NCI-H146 treated with DMSO at 0.1 percent for 48 hours (cell line): ENCODE measurements around the gene NKD2.
"Not testable (repeated sequence)": the region's sequence is repeated elsewhere in the genome, so short reads cannot be mapped to it uniquely, and the experiment has no call there.

Experiments used
- DNase-seq: peaks from one replicate; lab custom pipeline; 2025; ENCODE audit not compliant: unreplicated experiment; lab: John Stamatoyannopoulos, UW

The NKD2 gene

DNA sequence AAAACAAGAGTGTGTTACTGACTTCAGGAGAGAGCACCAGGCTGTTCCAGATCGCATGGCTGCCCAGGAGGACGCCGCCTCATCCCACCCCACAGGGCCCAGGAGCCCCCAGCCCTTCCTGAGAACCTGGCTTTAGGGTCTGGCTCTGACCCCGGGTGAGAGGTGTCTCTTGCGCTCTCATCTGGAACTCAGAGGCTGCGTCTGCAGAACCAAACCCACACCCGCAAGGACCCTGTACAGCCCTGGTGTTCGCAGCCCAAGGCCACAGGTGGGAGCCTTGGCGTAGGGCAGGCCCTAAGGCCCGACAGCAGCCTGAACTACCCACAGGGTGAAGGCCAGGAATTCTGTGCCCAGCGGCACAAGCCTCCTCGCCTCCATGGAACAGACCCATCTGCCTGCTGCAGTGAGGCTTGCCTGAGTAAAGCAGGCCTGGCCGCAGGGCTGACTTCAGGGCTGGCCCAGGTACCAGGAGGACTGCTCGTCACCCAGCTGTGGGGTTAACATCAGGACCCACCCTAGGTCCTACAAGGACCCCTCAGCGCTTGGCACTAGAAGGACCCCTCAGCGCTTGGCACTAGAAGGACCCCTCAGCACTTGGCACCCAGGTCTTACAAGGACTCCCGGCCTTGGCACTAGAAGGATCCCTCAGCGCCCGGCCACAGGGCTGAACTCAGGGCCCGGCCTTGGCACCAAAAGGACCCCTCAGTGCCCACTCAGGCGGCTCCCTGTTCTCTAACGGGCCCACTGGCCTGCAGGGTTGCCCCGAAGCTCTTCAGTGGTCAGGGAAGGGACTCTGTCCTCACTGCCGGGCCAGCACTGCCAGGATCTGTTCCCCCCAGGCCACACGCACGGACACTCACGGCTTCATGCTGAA, 48.2 kb downstream of the NKD2 start:
- DNase-seq, result no peak

DNA sequence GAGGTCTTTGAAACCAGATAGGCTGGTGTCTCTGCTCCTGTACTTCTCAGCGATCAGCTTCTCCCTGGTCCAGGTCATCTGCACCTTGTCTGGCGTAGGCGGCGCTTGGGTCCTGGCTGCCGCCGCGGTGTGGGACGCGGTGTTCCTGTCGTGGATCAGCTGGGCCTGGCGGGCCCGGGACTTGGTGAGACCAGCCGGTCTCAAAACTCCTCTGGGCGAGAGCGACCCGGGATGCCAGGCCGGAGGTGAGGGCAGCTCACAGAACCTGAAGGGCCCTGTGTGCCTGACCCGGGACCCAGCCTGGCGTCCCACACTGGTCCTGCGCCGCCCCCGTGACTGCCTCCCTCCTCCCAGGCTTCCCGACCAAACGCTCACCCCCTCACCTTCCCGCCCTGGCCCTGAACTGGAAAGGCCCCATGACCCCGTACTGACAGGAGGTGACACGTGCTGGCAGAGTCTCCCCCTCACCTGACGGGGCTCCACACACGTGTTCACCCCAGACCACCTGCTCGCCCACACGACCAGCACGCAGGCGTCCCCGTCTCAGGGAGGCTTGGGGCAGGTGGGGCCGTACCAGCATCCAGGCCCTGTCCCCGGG, 49.0 kb downstream of the NKD2 start:
- DNase-seq, result no peak

DNA sequence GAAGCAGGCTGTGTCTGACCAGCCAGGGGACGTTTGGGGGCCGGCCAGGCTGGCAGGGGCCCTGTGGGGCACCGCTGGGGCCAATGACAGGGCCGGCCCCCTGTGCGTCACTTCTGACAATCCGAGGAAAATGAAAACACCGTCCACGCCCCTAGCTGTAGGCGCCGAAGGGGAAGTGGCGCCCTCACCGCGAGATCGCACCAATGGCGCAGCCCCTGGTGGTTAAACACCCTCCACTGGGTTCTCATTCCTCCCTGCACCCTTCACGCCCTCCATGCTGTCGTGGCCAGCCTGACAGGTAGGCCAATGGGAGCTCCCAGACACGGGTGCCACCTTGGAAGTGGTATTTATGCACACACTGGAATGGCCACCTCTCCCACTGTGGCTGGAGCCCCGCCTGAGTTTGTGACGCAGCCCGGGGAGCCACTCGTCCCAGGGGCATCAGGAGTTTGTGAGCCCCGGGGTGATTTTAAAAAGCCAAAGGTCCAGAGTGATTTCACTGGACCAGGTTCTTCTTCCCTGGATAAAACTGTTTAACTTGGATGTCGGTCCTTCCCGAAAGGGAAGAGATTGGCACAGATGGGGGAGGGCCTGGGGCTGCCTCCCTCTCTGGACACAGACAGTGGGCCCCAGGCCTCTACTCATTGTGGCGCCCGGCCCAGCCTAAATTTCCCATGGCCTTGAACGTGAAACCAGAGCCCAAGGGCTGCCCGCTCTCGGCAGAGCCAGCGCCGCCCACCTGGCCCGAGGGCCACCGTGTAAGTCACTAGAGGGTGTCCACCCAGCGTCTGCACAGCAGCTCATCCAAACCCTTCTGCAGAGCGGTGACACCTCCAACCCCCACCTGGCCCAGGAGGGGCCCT, 49.7 kb downstream of the NKD2 start:
- DNase-seq, result no peak

DNA sequence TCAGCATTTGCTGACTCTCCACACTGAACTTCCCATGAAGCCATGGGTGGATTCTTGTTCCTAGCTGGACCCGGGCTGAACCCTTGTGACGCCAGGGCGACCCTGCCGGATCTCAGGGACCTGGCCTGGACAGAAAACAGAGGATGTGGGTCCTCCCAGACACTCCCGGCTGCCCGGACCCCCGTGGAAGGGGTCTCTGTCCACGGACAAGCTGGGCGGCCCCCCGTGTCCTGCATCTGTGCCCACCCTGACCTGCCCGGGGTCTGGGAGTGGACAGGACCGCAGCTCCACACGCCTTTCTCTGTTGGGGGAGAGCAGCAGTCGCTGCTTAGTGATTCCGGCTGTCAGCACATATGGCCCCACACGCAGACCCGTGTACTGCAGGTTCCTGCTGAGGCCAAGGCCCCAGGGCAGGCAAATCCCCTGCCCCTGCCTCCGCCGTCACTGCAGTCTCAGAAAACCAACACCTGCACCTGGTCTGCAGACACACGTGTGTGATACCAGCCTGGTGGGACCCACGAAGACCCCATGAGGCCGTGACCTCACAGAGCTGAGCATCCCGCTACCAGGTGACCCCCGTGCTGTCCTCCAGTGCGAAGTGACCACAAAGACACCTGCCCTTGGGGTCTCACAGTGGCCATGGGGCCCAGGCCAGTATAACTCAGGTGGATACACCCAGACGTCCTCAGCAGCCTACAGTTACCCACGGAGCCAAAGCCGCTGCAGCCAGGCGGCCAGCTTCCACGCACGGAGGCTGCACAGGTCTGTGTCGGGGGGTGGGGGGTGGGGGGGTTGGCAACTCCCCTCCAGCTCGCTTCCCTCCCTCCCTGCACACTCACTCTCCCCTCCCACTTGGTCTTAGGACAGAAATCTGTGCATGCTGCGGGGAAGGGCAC, 50.6 kb downstream of the NKD2 start:
- DNase-seq, result no peak

DNA sequence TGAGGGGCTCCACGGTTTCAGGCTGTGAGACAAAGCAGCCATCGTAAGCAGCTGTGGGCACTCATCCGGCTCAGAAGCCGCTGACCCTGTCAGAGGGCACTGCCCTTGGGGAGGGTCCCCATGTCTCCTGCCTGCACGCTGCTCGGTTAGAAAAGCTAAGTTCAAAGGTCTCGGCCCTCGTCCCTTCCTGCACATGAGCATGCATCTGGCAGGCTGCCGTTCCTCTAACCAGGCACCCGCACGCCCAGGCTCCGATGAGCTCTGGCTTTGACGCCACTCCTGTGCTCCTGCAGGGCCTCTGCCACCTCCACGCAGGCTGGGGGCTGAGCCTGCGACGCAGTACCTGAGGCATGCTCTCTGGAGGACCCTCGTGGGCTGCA, 51.3 kb downstream of the NKD2 start:
- no peak for DNase-seq

DNA sequence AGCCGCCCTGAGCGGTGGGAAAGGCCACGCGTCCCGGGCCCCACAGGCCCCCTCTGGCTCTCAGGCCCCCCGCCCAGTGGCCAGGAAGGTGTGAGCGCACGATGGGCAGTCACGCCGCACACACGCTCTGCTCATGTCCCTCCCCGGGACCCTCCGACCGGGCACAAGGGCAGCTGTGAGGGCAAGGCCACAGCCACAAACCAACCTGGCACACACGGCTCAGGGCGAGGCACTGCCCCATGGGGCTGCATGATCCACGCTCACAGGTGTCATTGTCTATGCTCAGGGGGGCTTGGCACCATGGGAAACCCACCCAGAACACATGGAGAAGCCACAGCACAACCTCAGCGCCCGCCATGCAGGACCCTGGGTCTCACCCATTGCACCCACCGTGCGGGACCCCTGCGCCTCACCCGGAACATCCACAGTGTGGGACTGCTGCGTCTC, 52.0 kb downstream of the NKD2 start:
- no peak for DNase-seq

DNA sequence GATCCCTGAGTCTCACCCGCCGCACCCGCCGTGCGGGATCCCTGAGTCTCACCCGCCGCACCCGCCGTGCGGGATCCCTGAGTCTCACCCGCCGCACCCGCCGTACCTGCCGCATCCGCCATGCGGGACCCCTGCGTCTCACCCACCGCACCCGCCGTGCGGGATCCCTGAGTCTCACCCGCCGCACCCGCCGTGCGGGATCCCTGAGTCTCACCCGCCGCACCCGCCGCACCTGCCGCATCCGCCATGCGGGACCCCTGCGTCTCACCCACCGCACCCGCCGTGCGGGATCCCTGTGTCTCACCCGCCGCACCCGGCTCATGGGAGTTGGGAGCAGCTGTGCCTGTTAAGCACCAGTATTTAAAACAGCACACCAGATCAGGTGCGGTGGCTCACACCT, 52.7 kb downstream of the NKD2 start:
- DNase-seq, result not testable (repeated sequence)

DNA sequence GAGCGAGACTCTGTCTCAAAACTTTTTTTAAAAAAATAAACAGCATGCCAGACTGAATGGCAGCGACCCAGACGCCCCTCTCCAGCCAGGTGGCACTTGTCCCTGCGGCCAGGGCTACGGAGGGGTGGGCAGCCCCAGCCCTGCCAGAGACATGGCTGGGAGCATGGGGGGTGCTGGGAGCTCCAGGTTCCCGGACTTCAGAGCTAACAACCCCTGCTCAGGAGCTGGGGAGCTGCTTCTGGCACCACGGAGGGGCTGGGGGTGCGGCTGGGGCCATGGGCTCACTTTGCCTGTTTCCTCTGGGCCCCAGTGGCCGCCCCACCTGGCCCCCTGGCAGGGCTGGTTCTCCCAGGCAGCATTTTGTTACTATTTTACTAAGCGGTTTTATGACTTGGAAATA, 53.3 kb downstream of the NKD2 start:
- DNase-seq, result no peak

DNA sequence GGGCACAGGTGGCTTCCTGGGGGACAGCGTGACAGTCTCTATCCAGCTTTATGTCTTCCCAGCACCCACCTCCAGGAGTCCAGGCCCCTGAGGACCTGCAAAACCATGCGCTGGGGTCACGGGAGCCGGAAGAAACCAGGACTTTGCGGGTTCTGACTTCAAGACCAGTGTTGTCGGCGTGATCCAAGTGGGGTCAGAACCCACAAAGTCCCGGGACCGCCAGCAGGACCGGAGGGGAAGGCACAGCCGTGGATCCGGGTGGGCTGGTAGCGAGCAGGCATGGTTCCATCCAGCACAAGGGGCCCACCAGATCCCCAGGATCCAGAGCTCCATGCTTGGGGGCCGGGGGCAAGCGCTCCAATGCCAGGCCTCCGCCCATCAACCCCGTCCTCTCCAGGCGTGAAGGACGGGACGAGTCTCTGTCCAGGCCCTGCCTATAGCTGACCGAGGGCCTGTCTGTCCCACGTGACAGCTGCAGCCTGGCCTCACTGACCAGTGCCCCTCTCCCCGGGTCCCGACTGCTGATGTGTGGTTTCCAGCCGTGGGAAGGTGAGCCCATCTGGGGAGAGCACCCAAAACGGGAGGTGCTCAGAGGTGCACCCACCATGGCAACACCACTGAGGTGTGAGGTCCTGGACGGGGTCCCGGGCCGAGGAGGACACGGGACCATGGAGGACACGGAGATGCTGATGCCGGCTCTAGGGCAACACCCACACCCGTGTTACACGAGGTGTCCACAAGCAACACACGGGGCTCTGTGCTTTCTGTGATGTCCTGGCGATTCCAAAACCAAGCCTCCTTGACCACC, 54.4 kb downstream of the NKD2 start:
- no peak for DNase-seq

DNA sequence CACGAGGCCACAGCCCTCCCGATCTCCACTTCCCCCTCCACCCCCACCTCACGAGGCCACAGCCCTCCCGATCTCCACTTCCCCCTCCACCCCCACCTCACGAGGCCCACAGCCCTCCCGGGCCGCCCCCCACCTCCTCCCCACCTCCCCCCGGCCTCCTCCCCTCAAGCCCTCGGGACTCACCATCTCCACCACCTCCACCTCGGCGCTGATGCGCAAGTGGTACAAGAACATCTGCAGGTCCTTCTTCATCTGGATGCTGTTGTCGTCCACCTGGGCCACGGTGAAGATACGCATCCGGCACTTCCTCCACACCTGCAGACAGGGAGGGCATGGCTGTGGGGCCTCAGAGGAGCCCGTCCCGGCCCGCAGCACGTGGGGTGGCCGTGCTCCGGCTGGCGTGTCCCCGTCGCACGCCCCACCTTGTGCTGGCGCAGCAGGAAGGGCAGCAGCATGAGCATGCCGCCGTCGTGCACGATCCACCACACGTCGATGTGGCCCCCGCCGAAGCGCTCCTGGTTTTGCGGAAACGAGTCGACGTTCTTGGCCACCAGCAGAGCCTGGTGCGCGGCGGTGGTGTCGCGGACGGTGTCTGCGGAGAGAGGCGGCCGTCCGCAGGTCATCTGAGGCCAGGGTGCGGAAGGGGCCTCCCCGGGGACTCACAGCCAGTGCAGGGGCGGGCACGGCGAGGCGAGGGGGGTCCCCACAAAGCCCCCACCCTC, 55.2 kb downstream of the NKD2 start:
- no peak for DNase-seq

DNA sequence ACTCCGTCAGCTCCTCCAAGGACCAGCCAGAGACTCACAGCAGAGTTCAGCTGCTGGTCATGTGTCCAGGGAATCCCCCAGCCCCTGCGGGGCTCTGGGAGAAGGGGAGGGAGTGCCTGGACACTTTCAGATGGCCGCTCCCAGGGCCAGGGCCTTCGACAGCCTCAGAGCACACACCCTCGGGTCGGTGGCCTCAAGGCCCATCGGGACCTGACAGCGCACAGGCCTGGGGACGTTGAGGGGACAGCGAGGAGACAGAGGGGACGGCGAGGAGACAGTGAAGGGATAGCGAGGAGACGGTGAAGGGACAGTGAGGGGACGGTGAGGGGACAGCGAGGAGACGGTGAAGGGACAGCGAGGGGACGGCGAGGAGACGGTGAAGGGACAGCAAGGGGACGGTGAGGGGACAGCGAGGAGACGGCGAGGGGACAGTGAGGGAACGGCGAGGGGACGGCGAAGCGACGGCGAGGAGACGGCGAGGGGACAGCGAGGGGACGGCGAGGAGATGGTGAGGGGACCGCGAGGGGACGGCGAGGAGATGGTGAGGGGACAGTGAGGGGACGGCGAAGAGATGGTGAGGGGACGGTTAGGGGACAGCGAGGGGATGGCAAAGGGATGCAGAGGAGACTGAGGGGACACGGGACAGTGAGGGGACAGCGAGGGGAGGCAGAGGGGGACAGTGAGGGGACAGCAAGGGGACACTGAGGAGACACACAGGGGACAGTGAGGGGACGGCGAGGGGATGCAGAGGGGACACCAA, 56.0 kb downstream of the NKD2 start:
- DNase-seq, result no peak

DNA sequence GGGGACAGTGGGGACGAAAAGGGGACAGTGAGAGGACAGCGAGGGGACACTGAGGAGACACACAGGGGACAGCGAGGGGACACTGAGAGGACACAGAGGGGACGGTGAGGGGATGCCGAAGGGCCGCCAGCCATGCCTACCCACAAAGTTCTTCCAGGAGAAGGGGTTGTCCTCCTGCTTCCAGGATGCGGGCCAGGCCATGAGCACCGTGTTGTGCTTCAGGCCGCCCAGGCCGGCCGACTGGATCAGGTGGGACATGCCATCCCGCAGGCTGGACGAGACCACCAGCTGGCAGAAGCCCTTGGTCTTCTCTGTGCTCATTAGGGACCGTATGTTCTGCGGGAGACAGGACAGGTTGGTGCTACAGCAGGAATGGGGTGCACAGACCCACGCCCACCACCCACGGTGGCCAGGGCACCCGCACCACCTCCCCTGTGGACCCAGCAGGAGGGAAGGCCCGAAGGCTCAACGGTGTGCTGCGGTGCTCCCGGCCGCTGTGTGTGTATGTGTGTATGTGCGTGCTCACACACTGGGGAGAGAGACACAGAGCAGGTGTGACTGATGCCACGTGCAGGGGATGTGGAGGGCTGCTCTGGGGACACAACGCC, 56.6 kb downstream of the NKD2 start:
- DNase-seq, result no peak

DNA sequence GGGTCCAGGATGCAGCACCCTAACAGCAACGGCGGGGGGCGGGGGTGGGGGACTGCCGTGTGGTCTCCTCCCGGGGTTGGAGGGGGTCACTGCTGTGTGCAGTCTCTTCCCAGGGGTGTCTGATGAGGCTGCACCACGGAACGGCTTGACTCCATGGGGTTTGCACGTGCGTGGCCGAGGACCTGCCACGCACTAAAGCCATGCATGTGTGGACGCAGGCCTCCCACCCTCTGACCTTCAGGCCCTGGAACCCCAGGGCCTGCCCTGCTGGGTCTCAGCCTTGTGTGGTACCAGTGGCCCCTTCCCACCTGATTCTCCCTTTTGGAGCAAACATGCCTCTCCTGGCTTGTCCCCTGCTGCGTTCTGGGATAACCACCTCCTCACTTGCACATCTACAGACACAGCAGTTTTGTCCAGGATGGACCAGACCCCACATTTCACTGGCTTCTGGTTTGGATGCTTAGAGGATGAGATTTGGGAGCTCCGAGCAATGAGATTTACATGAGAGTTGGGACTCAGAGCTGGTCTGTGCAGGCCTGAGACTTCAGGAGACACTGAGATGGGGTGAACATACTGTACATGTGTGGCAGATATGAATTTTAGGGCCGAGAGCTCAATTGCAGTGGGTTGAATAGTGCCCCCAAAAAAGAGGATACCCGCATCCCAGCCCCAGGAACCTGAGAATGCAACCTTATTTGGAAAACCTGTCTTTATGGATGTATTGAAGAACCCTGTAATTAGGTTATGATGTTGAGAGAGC, 57.5 kb downstream of the NKD2 start:
- no peak for DNase-seq

DNA sequence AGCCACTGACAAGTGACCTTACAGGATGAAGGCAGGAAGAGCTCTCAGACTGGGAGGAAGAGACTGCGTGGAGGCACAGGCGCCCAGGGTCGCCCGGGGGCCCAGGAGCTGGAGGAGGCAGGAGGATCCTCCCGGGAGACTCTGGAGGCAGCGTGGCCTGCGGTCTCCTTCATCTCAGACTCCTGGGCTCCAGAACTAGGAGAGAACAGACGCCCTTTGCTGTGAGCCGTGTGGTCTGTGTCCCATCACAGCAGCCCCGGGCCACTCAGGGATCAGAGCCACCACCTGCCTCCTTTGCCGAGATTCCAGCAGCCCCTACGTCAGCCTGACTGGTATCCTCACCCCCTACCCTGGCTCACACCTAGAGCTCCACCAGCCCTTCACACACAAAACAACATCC, 58.1 kb downstream of the NKD2 start:
- DNase-seq, result no peak

DNA sequence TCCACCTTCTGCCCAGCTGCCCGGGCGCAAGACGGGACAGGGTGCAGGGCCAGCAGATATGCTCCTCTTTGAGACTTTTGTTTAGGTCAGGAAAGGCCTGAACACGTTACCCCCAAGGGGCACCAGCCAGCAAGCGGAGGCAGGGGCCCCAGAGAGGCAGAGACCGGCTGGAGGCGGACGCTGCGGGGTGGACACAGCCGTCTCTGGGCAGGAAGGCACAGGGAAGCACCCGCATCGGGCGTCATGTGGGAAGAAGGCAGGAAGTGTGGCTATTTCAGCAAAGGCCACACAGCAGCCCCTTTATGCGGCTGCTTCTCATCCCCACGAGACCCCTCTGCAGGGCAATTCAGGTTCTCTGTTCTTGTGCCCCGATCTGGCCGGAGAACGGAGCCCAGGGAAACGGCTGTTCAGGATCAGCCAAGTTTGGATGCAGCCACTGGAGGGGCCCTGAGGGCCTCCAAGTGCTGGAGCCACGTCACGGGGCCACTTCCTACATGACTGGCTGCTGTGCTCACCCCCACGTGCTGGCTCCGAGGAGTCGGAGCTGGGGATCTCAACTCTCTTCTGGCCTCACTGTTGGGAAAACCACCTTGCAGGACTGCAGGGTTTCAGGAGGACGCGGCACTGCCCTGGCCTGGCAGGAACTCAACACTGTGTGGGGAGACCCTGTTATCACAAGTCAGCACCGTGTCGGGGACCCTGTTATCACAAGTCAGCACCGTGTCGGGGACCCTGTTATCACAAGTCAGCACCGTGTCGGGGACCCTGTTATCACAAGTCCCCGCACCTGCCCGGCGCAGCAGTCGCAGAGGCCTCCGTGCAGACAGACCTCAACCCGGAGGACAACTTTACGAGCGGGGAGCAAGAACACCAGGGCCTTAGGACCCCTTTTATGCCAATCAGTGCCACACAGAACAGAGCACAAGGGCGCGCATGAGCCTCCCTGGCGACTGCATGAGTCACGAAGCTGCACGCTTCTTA, 58.8 kb downstream of the NKD2 start:
- no peak for DNase-seq

DNA sequence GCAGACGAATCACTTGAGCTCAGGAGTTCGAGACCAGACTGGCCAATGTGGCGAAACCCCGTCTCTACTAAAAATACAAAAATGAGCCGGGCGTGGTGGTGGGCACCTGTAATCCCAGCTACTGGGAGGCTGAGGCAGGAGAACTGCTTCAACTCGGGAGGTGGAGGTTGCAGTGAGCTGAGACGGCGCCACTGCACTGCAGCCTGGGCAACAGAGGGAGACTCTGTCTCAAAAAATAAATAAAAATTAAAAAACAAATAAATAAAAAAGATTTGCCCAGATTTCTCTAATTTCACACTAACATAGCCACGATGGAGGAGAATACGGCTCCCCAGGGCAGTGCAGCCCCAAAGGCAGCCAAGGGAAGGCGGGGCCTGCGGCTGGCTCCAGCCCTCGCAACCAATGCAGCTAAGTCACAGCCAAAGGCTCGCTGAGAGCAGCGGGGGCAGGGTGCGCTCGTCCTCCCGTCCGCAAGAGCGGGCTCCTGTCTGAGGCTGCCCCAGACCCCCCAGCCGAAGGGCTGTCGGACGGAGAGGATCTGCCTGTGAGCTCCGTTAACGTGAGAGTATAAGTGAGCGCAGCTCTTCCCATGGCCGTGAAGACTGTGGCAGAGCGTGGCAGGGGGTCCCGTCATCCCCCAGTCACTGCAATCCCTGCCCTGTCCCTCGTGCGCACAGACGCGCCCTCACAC, 59.7 kb downstream of the NKD2 start:
- DNase-seq, result no peak
